Activated naive CD4-positive, alpha-beta T cell treated with Interleukin-2 at 50 U/mL for 16 hours (primary cell): ENCODE results near the gene PRKAA1.
"Not testable (repeated sequence)": the region's sequence is repeated elsewhere in the genome, so short reads cannot be mapped to it uniquely, and the experiment has no call there.

ENCODE experiments used
- DNase-seq: peaks from one replicate; pipeline ENCODE4 v3.0.0-alpha.2; 2020

Gene PRKAA1

GRCh38 chr5:40779561-40779960, 18.6 kb downstream of the PRKAA1 start:
- no peak for DNase-seq

GRCh38 chr5:40778133-40778532, 20.0 kb downstream of the PRKAA1 start:
- no peak for DNase-seq

GRCh38 chr5:40776658-40776977, 21.6 kb downstream of the PRKAA1 start:
- no peak for DNase-seq

GRCh38 chr5:40775846-40776657, 22.1 kb downstream of the PRKAA1 start:
- no peak for DNase-seq

GRCh38 chr5:40775085-40775845, 22.9 kb downstream of the PRKAA1 start:
- DNase-seq: no peak

GRCh38 chr5:40774623-40775022, 23.6 kb downstream of the PRKAA1 start:
- no peak for DNase-seq

- DNase-seq: no peak
Observed at GRCh38 chr5:40770764-40771163, 27.4 kb downstream of the PRKAA1 start.

- DNase-seq: no peak
Observed at GRCh38 chr5:40762705-40763104, 35.5 kb downstream of the PRKAA1 start.

- no peak for DNase-seq
Observed at GRCh38 chr5:40757400-40757799, 40.8 kb downstream of the PRKAA1 start.

- DNase-seq: peak; percentile 96
Observed at GRCh38 chr5:40755407-40756365, 42.5 kb downstream of the PRKAA1 start, which contains the start of gene TTC33. TTC33 (minus strand) TSS chr5:40755961; CDS start chr5:40747018, 8,943 bp downstream.

GRCh38 chr5:40755093-40755406, 43.1 kb downstream of the PRKAA1 start:
- DNase-seq: peak; percentile 70

- DNase-seq: no peak
Observed at GRCh38 chr5:40754381-40755092, 43.6 kb downstream of the PRKAA1 start.

GRCh38 chr5:40746703-40747102, 51.5 kb downstream of the PRKAA1 start:
- DNase-seq: no peak

GRCh38 chr5:40743771-40744170, 54.4 kb downstream of the PRKAA1 start:
- no peak for DNase-seq

- no peak for DNase-seq
Observed at GRCh38 chr5:40738502-40738901, 59.7 kb downstream of the PRKAA1 start.

- DNase-seq: no peak
Observed at GRCh38 chr5:40736103-40736875, 61.9 kb downstream of the PRKAA1 start.

- no peak for DNase-seq
Observed at GRCh38 chr5:40735609-40736008, 62.6 kb downstream of the PRKAA1 start.

GRCh38 chr5:40734986-40735385, 63.2 kb downstream of the PRKAA1 start:
- DNase-seq: no peak

GRCh38 chr5:40733879-40734563, 64.2 kb downstream of the PRKAA1 start:
- no peak for DNase-seq

GRCh38 chr5:40733434-40733833, 64.7 kb downstream of the PRKAA1 start:
- no peak for DNase-seq

GRCh38 chr5:40722497-40722911, 75.7 kb downstream of the PRKAA1 start:
- DNase-seq: not testable (repeated sequence)
